Measurements from ENCODE around the gene CRAT. TPM values are rescaled to one million over a fixed set of nuclear protein-coding genes. Genes with fewer than 3 reads are reported as not detected.

CRAT gene
- total RNA-seq, 6 experiments from 2014 or later: 35.5 to 50.2 (median 42.6) TPM

DNA sequence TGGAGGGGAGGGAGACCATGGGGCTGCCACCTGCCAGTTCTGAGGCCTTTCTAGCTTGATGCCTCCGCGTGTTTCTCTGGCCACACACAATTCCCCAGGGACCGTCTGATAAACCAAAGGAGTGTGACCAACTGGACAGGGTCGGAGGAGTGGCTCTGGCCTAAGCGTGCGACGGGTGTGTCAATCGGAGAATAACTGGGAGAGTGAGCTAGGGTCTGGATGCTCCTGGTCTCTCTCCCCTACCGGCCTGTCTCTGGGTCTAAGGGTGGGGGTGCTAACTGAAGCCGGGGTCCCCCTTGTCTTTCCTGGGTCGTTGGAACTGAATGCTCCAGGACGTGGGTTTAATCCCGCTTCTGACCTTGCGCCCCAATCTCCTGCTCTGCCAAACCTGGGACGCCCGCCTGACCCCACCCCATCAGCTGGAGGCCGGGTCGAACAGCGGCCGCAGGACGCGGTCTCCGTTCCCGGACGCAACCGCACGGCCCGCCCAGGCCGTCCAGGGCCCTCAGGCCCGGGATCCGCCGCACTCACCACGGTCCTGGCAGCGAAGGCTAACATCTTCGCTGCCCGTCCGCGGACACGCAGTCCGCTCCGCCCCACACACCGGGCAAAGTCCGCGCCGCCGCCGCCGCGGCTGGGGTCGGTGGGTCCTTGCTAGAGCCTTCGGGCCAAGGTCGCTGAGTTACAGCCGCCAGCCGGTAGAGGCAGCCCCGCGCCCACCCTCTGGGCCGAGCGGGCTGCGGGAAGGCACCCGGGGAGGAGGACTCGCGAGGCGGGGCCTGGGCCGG, 447 bp downstream of the CRAT start:
- Mint-ChIP-seq H3K4me1 (ENCODE audit: low read depth) (peaks cover 28% of the 10 kb centered on the region), H3K27ac (peak overlapping the region; percentile 67; the same call in 1 of the 2 replicates), H3K4me3 (peak overlapping the region; percentile 90), H3K9me3 (no peaks in the 10 kb centered on the region), H3K27me3 (ENCODE audit: insufficient read depth) (no peaks in the 10 kb centered on the region), H3K36me3 (ENCODE audit: low read depth) (peaks cover 5% of the 10 kb centered on the region; the same call in 1 of the 2 replicates)
- DNase-seq: peak; percentile 7
- TF ChIP-seq CTCF (IDR thresholded peaks at IDR 0.05): no peak

GRCh38 chr9:129109537-129109903, 1.1 kb downstream of the CRAT start:
- Mint-ChIP-seq H3K27ac (peak overlapping the region; percentile 67; the same call in 1 of the 2 replicates), H3K27me3 (ENCODE audit: insufficient read depth) (no peaks in the 10 kb centered on the region), H3K4me3 (peak overlapping the region; percentile 90), H3K4me1 (ENCODE audit: low read depth) (peaks cover 22% of the 10 kb centered on the region), H3K9me3 (no peaks in the 10 kb centered on the region), H3K36me3 (ENCODE audit: low read depth) (peaks cover 5% of the 10 kb centered on the region; the same call in 1 of the 2 replicates)
- TF ChIP-seq CTCF (IDR thresholded peaks at IDR 0.05): no peak
- DNase-seq: peak; percentile 20

DNA sequence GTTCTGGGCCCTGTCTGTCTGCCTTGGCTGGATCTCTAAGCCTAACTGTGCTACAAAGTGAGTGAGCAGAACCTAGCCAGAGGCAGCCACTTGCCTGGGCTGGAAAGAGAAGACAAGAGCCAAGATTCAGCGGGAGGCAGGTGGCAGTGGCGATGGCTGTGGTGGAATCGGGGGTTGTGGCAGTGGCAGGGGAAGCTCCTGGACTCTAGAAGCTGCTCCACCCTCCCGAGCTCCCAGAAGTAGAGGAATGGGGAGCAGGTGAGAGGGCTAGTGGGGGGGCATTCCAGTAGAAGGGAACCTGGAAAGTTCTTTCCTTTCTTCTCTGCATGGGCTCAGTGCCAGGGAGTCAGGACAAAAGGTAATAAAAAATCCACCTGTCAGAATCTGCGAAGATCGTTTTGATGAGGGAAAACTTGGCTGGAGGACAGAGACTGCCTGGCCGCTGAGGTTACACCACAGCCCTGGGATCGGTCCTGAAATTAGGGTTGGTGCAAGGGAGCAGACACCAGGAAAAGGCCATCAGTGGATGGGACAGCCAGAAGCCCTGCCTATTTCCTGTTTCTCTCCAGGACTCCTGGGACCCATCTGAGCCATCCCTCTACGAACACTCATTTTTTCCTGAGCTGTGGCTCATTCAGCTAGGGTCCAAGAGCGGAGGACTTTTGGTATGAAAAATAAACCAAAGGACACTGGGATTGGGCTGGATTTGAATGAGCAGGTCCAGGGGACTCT, 1.6 kb downstream of the CRAT start:
- H3K36me3 Mint-ChIP-seq (ENCODE audit: low read depth): peaks cover 5% of the 10 kb centered on the region; the same call in 1 of the 2 replicates
- peaks cover 20% of the 10 kb centered on the region for H3K4me1 Mint-ChIP-seq (ENCODE audit: low read depth)
- peak overlapping the region; percentile 67; the same call in 1 of the 2 replicates for H3K27ac Mint-ChIP-seq
- TF ChIP-seq CTCF (IDR thresholded peaks at IDR 0.05): no peak
- H3K4me3 Mint-ChIP-seq: peak overlapping the region; percentile 90
- no peaks in the 10 kb centered on the region for H3K27me3 Mint-ChIP-seq (ENCODE audit: insufficient read depth)
- no peaks in the 10 kb centered on the region for H3K9me3 Mint-ChIP-seq
- DNase-seq: no peak

- no peak overlapping the region for H3K4me3 Mint-ChIP-seq
- H3K36me3 Mint-ChIP-seq (ENCODE audit: low read depth): peaks cover 5% of the 10 kb centered on the region; the same call in 1 of the 2 replicates
- no peaks in the 10 kb centered on the region for H3K9me3 Mint-ChIP-seq
- no peak for TF ChIP-seq CTCF (IDR thresholded peaks at IDR 0.05)
- peaks cover 20% of the 10 kb centered on the region for H3K4me1 Mint-ChIP-seq (ENCODE audit: low read depth)
- no peak for DNase-seq
- H3K27ac Mint-ChIP-seq: no peak overlapping the region
- H3K27me3 Mint-ChIP-seq (ENCODE audit: insufficient read depth): no peaks in the 10 kb centered on the region
These were observed 2.3 kb downstream of the CRAT start for GRCh38 chr9:129108083-129108804.

GRCh38 chr9:129107651-129108050, 2.9 kb downstream of the CRAT start:
- no peaks in the 10 kb centered on the region for H3K9me3 Mint-ChIP-seq
- no peak overlapping the region for H3K4me3 Mint-ChIP-seq
- no peak for TF ChIP-seq CTCF (IDR thresholded peaks at IDR 0.05)
- no peak overlapping the region for H3K27ac Mint-ChIP-seq
- peaks cover 20% of the 10 kb centered on the region for H3K4me1 Mint-ChIP-seq (ENCODE audit: low read depth)
- no peaks in the 10 kb centered on the region for H3K27me3 Mint-ChIP-seq (ENCODE audit: insufficient read depth)
- H3K36me3 Mint-ChIP-seq (ENCODE audit: low read depth): peaks cover 5% of the 10 kb centered on the region; the same call in 1 of the 2 replicates
- DNase-seq: no peak

All from HFFc6 (cell line).